Placental pericyte (primary cell): ENCODE data around the gene MRPL43. TPM values are rescaled to one million over a fixed set of nuclear protein-coding genes. Genes with fewer than 3 reads are reported as not detected.

Experiments
- small RNA-seq: library from RNA; depleted of rRNA; stranded (forward); fragments of <200 nt; gene quantifications from one replicate; pipeline ENCODE3, GENCODE V24; 2012; ENCODE audit warnings: low replicate concordance
- total RNA-seq: library from RNA; depleted of rRNA; stranded (reverse); fragments of >200 nt; gene quantifications from 2 replicates; pipeline ENCODE4 v1.2.3, GENCODE V29; 2012

MRPL43 gene
- total RNA-seq: 53.2 and 66.9 TPM in 2 replicates

GRCh38 chr10:100986952-100987684 lies at the start of gene MRPL43, which contains the start of gene TWNK:
TSS of gene MRPL43 (minus strand) at chr10:100987497. CDS start at chr10:100987443, 54 bp downstream.
TSS of gene TWNK (plus strand) at chr10:100987543. CDS start at chr10:100988211, 668 bp downstream.

GRCh38 chr10:101031128-101031795 lies 44.0 kb upstream of the MRPL43 start, which contains the start of the genes PDZD7 and SFXN3:
TSS of gene PDZD7 (minus strand) at chr10:101031129. CDS start at chr10:101030219, 910 bp downstream.
TSS of gene SFXN3 (plus strand) at chr10:101031234. CDS start at chr10:101034695, 3,461 bp downstream.

GRCh38 chr10:100999742-101000126 lies 12.4 kb upstream of the MRPL43 start, which contains the start of gene LZTS2:
TSS of gene LZTS2 (plus strand) at chr10:100999808. CDS start at chr10:101002539, 2,731 bp downstream.

GRCh38 chr10:100969187-100970075 lies 17.9 kb downstream of the MRPL43 start, which contains the start of gene SEMA4G:
TSS of gene SEMA4G (plus strand) at chr10:100969504. CDS start at chr10:100972913, 3,409 bp downstream.

Small RNA genes lying within 50 kb of the gene (small RNA-seq; reads per million reads assigned to genes)
- gene MIR608: not detected

Other genes starting within 250 kb of the MRPL43 start
- gene PAX2, start 241.9 kb downstream of the MRPL43 start, total RNA-seq: not detected in 2 replicates
- 26.7 and 52.3 TPM in 2 replicates for gene SLF2, start 74.5 kb downstream of the MRPL43 start, total RNA-seq
- 0.66 and 1.0 TPM in 2 replicates for gene SEMA4G, start 18.0 kb downstream of the MRPL43 start, total RNA-seq
- 5.6 and 6.1 TPM in 2 replicates for gene TWNK, start within 50 bp of the MRPL43 start, total RNA-seq
- 77.5 and 91.2 TPM in 2 replicates for gene LZTS2, start 12.3 kb upstream of the MRPL43 start, total RNA-seq
- gene PDZD7, start 43.6 kb upstream of the MRPL43 start, total RNA-seq: 0.22 and 0.57 TPM in 2 replicates
- 67.0 and 145 TPM in 2 replicates for gene SFXN3, start 43.7 kb upstream of the MRPL43 start, total RNA-seq
- gene KAZALD1, start 74.5 kb upstream of the MRPL43 start, total RNA-seq: 7.9 and 12.2 TPM in 2 replicates
- not detected in 2 replicates for gene TLX1, start 143.8 kb upstream of the MRPL43 start, total RNA-seq
- gene LBX1, start 242.0 kb upstream of the MRPL43 start, total RNA-seq: not detected in 2 replicates